Neural progenitor cell (in vitro differentiated cells): ENCODE results near the gene ABTB2.

ENCODE experiments used
- EZH2 ChIP-seq: fragments of 200-600 bp; sonication (generic); IDR thresholded peaks from 2 replicates; pipeline ENCODE4 v1.6.1; 2017; ENCODE audit warnings: antibody characterized with exemption, mild to moderate bottlenecking, moderate library complexity
- EZH2phosphoT487 ChIP-seq: fragments of 200-600 bp; sonication (generic); IDR thresholded peaks from 2 replicates; pipeline ENCODE4 v1.6.1; 2017; ENCODE audit warnings: antibody characterized with exemption
- TF ChIP-seq, protein P1 (sequence below): fragments of 200-600 bp; sonication (generic); IDR thresholded peaks from 2 replicates; pipeline ENCODE4 v1.5.1; 2017; ENCODE audit warnings: antibody characterized with exemption, mild to moderate bottlenecking

DNA sequence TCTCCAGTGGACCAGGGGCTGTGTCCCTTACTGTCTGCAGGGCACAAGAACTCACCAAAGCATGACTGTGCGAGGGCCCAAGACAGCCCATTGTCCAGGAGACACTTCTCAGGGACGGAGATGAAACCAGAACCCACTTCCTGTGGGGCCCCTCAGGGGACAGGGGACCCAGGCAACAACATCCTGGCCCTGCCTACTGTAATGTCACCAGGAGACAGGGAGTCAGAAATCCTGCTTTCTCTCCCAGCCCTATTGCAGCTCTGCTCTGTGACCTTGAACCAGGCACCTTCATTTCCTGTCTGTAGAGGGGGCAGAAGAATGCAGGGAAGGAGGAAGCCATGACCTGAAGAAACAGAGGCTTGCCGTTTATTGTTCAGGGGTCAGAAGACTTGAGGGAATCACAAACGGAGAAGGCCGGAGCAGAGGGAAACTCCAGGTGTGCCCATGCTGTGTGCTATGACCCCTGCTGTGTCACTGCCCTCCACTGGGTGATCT, 154.4 kb downstream of the ABTB2 start:
- TF ChIP-seq, protein P1, sequence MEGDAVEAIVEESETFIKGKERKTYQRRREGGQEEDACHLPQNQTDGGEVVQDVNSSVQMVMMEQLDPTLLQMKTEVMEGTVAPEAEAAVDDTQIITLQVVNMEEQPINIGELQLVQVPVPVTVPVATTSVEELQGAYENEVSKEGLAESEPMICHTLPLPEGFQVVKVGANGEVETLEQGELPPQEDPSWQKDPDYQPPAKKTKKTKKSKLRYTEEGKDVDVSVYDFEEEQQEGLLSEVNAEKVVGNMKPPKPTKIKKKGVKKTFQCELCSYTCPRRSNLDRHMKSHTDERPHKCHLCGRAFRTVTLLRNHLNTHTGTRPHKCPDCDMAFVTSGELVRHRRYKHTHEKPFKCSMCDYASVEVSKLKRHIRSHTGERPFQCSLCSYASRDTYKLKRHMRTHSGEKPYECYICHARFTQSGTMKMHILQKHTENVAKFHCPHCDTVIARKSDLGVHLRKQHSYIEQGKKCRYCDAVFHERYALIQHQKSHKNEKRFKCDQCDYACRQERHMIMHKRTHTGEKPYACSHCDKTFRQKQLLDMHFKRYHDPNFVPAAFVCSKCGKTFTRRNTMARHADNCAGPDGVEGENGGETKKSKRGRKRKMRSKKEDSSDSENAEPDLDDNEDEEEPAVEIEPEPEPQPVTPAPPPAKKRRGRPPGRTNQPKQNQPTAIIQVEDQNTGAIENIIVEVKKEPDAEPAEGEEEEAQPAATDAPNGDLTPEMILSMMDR: no peak
- TF ChIP-seq EZH2 (no peak), EZH2phosphoT487 (no peak)
